MCF 10A (cell line): ENCODE measurements around the gene C1orf216. TPM values are rescaled to one million over a fixed set of nuclear protein-coding genes. Genes with fewer than 3 reads are reported as not detected.

Source experiments
- BruUV-seq: library from RNA; stranded (reverse); fragments of 400-500 nt; replicated peaks from 2 replicates; lab custom pipeline; 2021; lab: Mats Ljungman, UMichigan
- CTCF ChIA-PET: fragments of 300-600 bp; sonication (Branson Sonifier 250); formaldehyde crosslinking; extraction: SDS; loops from one replicate; lab custom pipeline; 2021; ENCODE audit warnings: antibody characterized with exemption, inconsistent platforms; lab: Yijun Ruan, JAX
- POLR2A ChIA-PET: fragments of 300-600, 350-650 bp; sonication (Branson Sonifier 250); formaldehyde crosslinking; extraction: SDS; loops from one replicate; lab custom pipeline; 2020; ENCODE audit warnings: antibody characterized with exemption, inconsistent platforms; lab: Yijun Ruan, JAX
- DNase-seq: peaks from one replicate; pipeline ENCODE4 v3.0.0-alpha.2; 2018; ENCODE audit not compliant: unreplicated experiment
- H3K27ac Mint-ChIP-seq: one replicate; pipeline ENCODE4 v1.8.0; 2022; ENCODE audit warnings: mild to moderate bottlenecking, low read depth, mixed read lengths; ENCODE audit not compliant: unreplicated experiment
- H3K27me3 Mint-ChIP-seq: one replicate; pipeline ENCODE4 v1.8.0; 2022; ENCODE audit warnings: mixed read lengths; ENCODE audit not compliant: insufficient read depth, unreplicated experiment
- H3K36me3 Mint-ChIP-seq: one replicate; pipeline ENCODE4 v1.8.0; 2022; ENCODE audit warnings: mild to moderate bottlenecking, moderate library complexity, mixed read lengths; ENCODE audit not compliant: insufficient read depth, unreplicated experiment
- H3K4me1 Mint-ChIP-seq: one replicate; pipeline ENCODE4 v1.8.0; 2022; ENCODE audit warnings: mixed read lengths; ENCODE audit not compliant: insufficient read depth, unreplicated experiment
- H3K4me3 Mint-ChIP-seq: one replicate; pipeline ENCODE4 v1.8.0; 2022; ENCODE audit warnings: mild to moderate bottlenecking, moderate library complexity, mixed read lengths; ENCODE audit not compliant: unreplicated experiment
- H3K9me3 Mint-ChIP-seq: one replicate; pipeline ENCODE4 v1.8.0; 2022; ENCODE audit warnings: mixed read lengths; ENCODE audit not compliant: unreplicated experiment
- CTCF ChIP-seq: fragments of 200-600 bp; IDR thresholded peaks from one replicate; pipeline ENCODE4 v1.8.0; 2022; ENCODE audit warnings: antibody characterized with exemption, mild to moderate bottlenecking; ENCODE audit not compliant: unreplicated experiment
- intact Hi-C: fragments of 100-400 bp; cut with micrococcal nuclease; formaldehyde crosslinking; loops from 2 replicates; pipeline ENCODE4 v1.14.1; 2022
- total RNA-seq: library from RNA; stranded (reverse); gene quantifications from 2 replicates; pipeline ENCODE4 v1.2.3, GENCODE V29; 2022

The C1orf216 gene
- total RNA-seq, 1 experiment from 2014 or later, result 7.1 TPM

- Mint-ChIP-seq H3K36me3 (peaks cover 9% of the 10 kb centered on the region), H3K9me3 (no peaks in the 10 kb centered on the region), H3K27ac (no peak overlapping the region), H3K4me1 (peaks cover 8% of the 10 kb centered on the region), H3K4me3 (no peak overlapping the region), H3K27me3 (no peaks in the 10 kb centered on the region)
- ChIA-PET POLR2A (no interaction called here), CTCF (interaction anchor here (0.5 to 1.5 kb wide), 4 partner anchors 46 to 405 kb away, joined by 3 to 4 read pairs (median 4); no protein-coding TSS in a partner anchor)
- intact Hi-C loops, result no loop called here
- no TSS peak for BruUV-seq
- TF ChIP-seq CTCF, result no peak
- DNase-seq, result no peak
Observed at GRCh38 chr1:35762141-35762540, 43.5 kb upstream of the C1orf216 start.

- ChIA-PET CTCF (interaction anchor here (0.8 to 1.9 kb wide), 2 partner anchors 28 to 29 kb away, joined by 5 to 8 read pairs; no protein-coding TSS in a partner anchor), POLR2A (interaction anchor here (2.0 kb wide), 1 partner anchor 13 kb away, joined by 9 read pairs; the partner anchor contains the start of gene CLSPN)
- H3K4me3 Mint-ChIP-seq, result no peak overlapping the region
- H3K4me1 Mint-ChIP-seq, result no peaks in the 10 kb centered on the region
- BruUV-seq, result no TSS peak
- H3K36me3 Mint-ChIP-seq, result peaks cover 9% of the 10 kb centered on the region
- H3K27me3 Mint-ChIP-seq, result no peaks in the 10 kb centered on the region
- DNase-seq, result no peak
- intact Hi-C loops, result no loop called here
- TF ChIP-seq CTCF, result no peak
- no peaks in the 10 kb centered on the region for H3K9me3 Mint-ChIP-seq
- H3K27ac Mint-ChIP-seq, result no peak overlapping the region
Observed at GRCh38 chr1:35756064-35756463, 37.4 kb upstream of the C1orf216 start.

- Mint-ChIP-seq H3K9me3 (no peaks in the 10 kb centered on the region), H3K36me3 (no peaks in the 10 kb centered on the region), H3K27me3 (no peaks in the 10 kb centered on the region), H3K4me3 (no peak overlapping the region), H3K27ac (no peak overlapping the region), H3K4me1 (no peaks in the 10 kb centered on the region)
- no peak for TF ChIP-seq CTCF
- ChIA-PET POLR2A (interaction anchor here (1.1 kb wide), 1 partner anchor 18 kb away, joined by 3 read pairs; no protein-coding TSS in a partner anchor), CTCF (interaction anchor here (0.6 to 4.0 kb wide), 3 partner anchors 27 to 189 kb away, joined by 3 to 21 read pairs (median 4); no protein-coding TSS in a partner anchor)
- BruUV-seq, result no TSS peak
- DNase-seq, result no peak
- intact Hi-C loops, result no loop called here
Observed at GRCh38 chr1:35753626-35754260, 35.1 kb upstream of the C1orf216 start.

- no peak for DNase-seq
- H3K9me3 Mint-ChIP-seq, result no peaks in the 10 kb centered on the region
- peaks cover 15% of the 10 kb centered on the region for H3K36me3 Mint-ChIP-seq
- BruUV-seq, result no TSS peak
- no peaks in the 10 kb centered on the region for H3K27me3 Mint-ChIP-seq
- no peaks in the 10 kb centered on the region for H3K4me1 Mint-ChIP-seq
- TF ChIP-seq CTCF, result no peak
- H3K27ac Mint-ChIP-seq, result no peak overlapping the region
- intact Hi-C loops, result no loop called here
- H3K4me3 Mint-ChIP-seq, result no peak overlapping the region
- CTCF ChIA-PET, result interaction anchor here (0.9 to 5.4 kb wide), 3 partner anchors 12 to 21 kb away, joined by 3 to 59 read pairs (median 3); no protein-coding TSS in a partner anchor
- POLR2A ChIA-PET, result interaction anchor here (0.5 to 3.3 kb wide), 5 partner anchors 12 to 223 kb away, joined by 3 to 20 read pairs (median 4); partner anchors contain the start of gene CLSPN
Observed at GRCh38 chr1:35748326-35748725, 29.6 kb upstream of the C1orf216 start.
